Measurements from ENCODE around the gene STAG1.
"Not testable (repeated sequence)": the region's sequence is repeated elsewhere in the genome, so short reads cannot be mapped to it uniquely, and the experiment has no call there.

STAG1 gene

GRCh38 chr3:136753326-136753939 is 1.3 kb upstream of the STAG1 start:
- peak overlapping the region; percentile 71 for H3K4me3 ChIP-seq (ENCODE audit: low read length)
- peak; percentile 11 for DNase-seq (ENCODE audit: low read depth)
- TF ChIP-seq, protein P1, sequence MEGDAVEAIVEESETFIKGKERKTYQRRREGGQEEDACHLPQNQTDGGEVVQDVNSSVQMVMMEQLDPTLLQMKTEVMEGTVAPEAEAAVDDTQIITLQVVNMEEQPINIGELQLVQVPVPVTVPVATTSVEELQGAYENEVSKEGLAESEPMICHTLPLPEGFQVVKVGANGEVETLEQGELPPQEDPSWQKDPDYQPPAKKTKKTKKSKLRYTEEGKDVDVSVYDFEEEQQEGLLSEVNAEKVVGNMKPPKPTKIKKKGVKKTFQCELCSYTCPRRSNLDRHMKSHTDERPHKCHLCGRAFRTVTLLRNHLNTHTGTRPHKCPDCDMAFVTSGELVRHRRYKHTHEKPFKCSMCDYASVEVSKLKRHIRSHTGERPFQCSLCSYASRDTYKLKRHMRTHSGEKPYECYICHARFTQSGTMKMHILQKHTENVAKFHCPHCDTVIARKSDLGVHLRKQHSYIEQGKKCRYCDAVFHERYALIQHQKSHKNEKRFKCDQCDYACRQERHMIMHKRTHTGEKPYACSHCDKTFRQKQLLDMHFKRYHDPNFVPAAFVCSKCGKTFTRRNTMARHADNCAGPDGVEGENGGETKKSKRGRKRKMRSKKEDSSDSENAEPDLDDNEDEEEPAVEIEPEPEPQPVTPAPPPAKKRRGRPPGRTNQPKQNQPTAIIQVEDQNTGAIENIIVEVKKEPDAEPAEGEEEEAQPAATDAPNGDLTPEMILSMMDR (conservative IDR thresholded peaks at IDR 0.05; ENCODE audit: low read length): no peak

- peak overlapping the region; percentile 74 for H3K4me3 ChIP-seq (ENCODE audit: low read length)
- DNase-seq (ENCODE audit: low read depth): peak; percentile 98
- TF ChIP-seq, protein P1 (conservative IDR thresholded peaks at IDR 0.05; ENCODE audit: low read length): peak; percentile 56
Measured at GRCh38 chr3:136752422-136753325, 496 bp upstream of the STAG1 start.

- TF ChIP-seq, protein P1 (conservative IDR thresholded peaks at IDR 0.05; ENCODE audit: low read length): no peak
- peak; percentile 80 for DNase-seq (ENCODE audit: low read depth)
- H3K4me3 ChIP-seq (ENCODE audit: low read length): peak overlapping the region; percentile 74
Measured at GRCh38 chr3:136751316-136752171, 634 bp downstream of the STAG1 start.

- TF ChIP-seq, protein P1 (conservative IDR thresholded peaks at IDR 0.05; ENCODE audit: low read length): no peak
- H3K4me3 ChIP-seq (ENCODE audit: low read length): peak overlapping the region; percentile 74
- peak; percentile 89 for DNase-seq (ENCODE audit: low read depth)
Measured at GRCh38 chr3:136750897-136751315, 1.3 kb downstream of the STAG1 start.

GRCh38 chr3:136750209-136750896 is 1.8 kb downstream of the STAG1 start:
- peak overlapping the region; percentile 74 for H3K4me3 ChIP-seq (ENCODE audit: low read length)
- TF ChIP-seq, protein P1 (conservative IDR thresholded peaks at IDR 0.05; ENCODE audit: low read length): no peak
- DNase-seq (ENCODE audit: low read depth): peak; percentile 15

DNA sequence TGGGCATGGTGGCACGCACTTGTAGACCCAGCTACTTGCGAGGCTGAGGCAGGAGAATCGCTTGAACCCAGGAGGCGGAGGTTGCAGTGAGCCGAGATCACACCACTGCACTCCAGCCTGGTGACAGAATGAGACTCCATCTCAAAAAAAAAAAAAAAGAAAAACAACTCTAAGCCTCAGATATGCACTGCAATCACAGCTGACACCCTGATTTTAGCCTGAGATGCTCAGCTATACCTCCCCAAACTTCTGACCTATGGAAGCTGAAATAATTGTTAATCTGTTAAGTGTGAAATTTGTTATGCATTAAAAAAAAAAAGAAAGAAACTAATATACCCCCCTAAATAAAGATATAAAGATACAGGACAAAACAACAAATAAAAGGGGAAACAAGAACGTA is 2.6 kb downstream of the STAG1 start:
- H3K4me3 ChIP-seq (ENCODE audit: low read length): peak overlapping the region; percentile 74
- DNase-seq (ENCODE audit: low read depth): not testable (repeated sequence)

Measured in AG10803 (cell line).